Measurements from ENCODE around the gene CDH13.

DNA sequence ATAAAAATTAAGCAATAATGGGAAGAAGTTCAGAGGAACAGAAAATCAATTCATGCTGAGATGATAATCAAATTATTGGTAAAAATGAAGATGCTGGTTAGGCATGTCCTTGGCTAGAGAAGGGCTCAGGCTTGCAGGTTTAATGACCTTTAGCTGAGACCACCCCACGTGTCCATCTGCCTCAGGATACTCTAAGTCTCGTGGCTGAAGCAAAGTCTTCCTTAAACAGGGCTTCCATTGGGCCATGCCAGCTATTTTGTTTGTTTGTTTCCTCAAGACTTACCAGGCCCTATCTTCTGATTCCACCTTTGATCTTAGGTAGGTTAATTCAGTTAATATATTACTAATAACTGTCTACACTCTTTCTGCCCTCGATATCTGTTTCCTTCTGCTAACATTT, 366.0 kb downstream of the CDH13 start:
- TF ChIP-seq POLR2AphosphoS5 (IDR thresholded peaks at IDR 0.05; ENCODE audit: low read depth), result no peak
- TF ChIP-seq, protein P1, sequence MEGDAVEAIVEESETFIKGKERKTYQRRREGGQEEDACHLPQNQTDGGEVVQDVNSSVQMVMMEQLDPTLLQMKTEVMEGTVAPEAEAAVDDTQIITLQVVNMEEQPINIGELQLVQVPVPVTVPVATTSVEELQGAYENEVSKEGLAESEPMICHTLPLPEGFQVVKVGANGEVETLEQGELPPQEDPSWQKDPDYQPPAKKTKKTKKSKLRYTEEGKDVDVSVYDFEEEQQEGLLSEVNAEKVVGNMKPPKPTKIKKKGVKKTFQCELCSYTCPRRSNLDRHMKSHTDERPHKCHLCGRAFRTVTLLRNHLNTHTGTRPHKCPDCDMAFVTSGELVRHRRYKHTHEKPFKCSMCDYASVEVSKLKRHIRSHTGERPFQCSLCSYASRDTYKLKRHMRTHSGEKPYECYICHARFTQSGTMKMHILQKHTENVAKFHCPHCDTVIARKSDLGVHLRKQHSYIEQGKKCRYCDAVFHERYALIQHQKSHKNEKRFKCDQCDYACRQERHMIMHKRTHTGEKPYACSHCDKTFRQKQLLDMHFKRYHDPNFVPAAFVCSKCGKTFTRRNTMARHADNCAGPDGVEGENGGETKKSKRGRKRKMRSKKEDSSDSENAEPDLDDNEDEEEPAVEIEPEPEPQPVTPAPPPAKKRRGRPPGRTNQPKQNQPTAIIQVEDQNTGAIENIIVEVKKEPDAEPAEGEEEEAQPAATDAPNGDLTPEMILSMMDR (conservative IDR thresholded peaks at IDR 0.05; ENCODE audit: low read depth in 2 of 2), result no peak
- TF ChIP-seq, protein P2, sequence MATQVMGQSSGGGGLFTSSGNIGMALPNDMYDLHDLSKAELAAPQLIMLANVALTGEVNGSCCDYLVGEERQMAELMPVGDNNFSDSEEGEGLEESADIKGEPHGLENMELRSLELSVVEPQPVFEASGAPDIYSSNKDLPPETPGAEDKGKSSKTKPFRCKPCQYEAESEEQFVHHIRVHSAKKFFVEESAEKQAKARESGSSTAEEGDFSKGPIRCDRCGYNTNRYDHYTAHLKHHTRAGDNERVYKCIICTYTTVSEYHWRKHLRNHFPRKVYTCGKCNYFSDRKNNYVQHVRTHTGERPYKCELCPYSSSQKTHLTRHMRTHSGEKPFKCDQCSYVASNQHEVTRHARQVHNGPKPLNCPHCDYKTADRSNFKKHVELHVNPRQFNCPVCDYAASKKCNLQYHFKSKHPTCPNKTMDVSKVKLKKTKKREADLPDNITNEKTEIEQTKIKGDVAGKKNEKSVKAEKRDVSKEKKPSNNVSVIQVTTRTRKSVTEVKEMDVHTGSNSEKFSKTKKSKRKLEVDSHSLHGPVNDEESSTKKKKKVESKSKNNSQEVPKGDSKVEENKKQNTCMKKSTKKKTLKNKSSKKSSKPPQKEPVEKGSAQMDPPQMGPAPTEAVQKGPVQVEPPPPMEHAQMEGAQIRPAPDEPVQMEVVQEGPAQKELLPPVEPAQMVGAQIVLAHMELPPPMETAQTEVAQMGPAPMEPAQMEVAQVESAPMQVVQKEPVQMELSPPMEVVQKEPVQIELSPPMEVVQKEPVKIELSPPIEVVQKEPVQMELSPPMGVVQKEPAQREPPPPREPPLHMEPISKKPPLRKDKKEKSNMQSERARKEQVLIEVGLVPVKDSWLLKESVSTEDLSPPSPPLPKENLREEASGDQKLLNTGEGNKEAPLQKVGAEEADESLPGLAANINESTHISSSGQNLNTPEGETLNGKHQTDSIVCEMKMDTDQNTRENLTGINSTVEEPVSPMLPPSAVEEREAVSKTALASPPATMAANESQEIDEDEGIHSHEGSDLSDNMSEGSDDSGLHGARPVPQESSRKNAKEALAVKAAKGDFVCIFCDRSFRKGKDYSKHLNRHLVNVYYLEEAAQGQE (IDR thresholded peaks at IDR 0.05; ENCODE audit: unreplicated experiment), result no peak
- TF ChIP-seq EZH2 (IDR thresholded peaks at IDR 0.05; ENCODE audit: low read depth, unreplicated experiment), result no peak
- no peak for TF ChIP-seq JUNB (IDR thresholded peaks at IDR 0.05; ENCODE audit: unreplicated experiment)
- no peak for TF ChIP-seq CREB1 (CRISPR knock-in tag; IDR thresholded peaks at IDR 0.05; ENCODE audit: low read depth)
- TF ChIP-seq EZH2phosphoT487 (IDR thresholded peaks at IDR 0.05; ENCODE audit: unreplicated experiment), result no peak
- no peak for TF ChIP-seq ZNF114 (CRISPR knock-in tag; IDR thresholded peaks at IDR 0.05)
- TF ChIP-seq, protein P3, sequence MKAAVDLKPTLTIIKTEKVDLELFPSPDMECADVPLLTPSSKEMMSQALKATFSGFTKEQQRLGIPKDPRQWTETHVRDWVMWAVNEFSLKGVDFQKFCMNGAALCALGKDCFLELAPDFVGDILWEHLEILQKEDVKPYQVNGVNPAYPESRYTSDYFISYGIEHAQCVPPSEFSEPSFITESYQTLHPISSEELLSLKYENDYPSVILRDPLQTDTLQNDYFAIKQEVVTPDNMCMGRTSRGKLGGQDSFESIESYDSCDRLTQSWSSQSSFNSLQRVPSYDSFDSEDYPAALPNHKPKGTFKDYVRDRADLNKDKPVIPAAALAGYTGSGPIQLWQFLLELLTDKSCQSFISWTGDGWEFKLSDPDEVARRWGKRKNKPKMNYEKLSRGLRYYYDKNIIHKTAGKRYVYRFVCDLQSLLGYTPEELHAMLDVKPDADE (IDR thresholded peaks at IDR 0.05), result no peak

Data from GM23338 (cell line).